Retinal pigment epithelial cell (primary cell): ENCODE results near the gene MTCP1.

ENCODE experiments used
- DNase-seq: peaks from one replicate; pipeline ENCODE4 v3.0.0-alpha.2; 2010; ENCODE audit warnings: low read depth
- H3K4me3 ChIP-seq: 2 replicates; pipeline ENCODE4 v1.5.1; 2011; ENCODE audit warnings: mild to moderate bottlenecking, low read length, control low read depth, moderate library complexity
- TF ChIP-seq, protein P1 (sequence below): conservative IDR thresholded peaks from 2 replicates; pipeline ENCODE4 v1.5.1; 2011; ENCODE audit warnings: low read depth, low read length, control low read depth, inconsistent platforms

MTCP1 gene

GRCh38 chrX:155094468-155095061 is 23.6 kb upstream of the MTCP1 start:
- no peak overlapping the region for H3K4me3 ChIP-seq
- TF ChIP-seq, protein P1, sequence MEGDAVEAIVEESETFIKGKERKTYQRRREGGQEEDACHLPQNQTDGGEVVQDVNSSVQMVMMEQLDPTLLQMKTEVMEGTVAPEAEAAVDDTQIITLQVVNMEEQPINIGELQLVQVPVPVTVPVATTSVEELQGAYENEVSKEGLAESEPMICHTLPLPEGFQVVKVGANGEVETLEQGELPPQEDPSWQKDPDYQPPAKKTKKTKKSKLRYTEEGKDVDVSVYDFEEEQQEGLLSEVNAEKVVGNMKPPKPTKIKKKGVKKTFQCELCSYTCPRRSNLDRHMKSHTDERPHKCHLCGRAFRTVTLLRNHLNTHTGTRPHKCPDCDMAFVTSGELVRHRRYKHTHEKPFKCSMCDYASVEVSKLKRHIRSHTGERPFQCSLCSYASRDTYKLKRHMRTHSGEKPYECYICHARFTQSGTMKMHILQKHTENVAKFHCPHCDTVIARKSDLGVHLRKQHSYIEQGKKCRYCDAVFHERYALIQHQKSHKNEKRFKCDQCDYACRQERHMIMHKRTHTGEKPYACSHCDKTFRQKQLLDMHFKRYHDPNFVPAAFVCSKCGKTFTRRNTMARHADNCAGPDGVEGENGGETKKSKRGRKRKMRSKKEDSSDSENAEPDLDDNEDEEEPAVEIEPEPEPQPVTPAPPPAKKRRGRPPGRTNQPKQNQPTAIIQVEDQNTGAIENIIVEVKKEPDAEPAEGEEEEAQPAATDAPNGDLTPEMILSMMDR = peak; percentile 62
- no peak for DNase-seq

DNA sequence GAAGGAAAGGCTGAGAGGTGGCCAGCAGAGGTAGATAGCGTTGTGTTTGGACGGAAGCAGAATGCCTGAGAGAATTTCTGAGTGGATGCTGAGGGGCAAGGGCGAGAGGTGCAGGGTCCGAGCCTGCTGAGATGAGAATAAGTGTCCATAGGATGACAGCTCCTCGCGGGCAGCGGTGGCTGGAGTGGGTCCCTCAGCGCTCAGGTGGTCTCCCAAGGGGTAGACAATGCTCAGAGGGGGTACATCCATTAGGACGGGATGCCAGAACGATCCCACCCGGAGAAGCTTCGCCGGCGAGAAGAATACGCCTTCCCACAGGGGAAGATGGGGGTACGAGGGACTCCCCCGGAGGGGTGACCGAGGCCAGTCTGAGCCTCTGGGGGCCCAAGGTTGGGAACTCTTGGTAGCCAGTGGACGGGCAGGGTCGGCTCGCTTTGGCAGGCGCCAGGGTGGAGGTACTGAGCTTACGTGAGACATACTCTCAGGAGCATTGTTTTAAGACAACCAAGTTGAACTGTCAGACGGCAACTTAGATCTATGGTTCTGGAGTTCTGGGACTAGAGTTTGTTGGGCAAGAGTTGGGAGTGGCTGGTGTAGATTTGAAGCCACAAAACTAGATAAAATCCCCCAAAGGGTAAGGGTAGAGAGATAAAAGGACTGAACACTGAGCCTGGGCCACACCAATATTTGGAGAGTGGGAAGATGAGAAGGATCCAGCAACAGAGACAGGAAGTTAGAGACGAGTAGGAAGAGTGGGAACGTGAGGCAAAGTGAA is 16.2 kb upstream of the MTCP1 start:
- TF ChIP-seq, protein P1 = no peak
- DNase-seq = no peak
- no peak overlapping the region for H3K4me3 ChIP-seq

- no peak for DNase-seq
- no peak overlapping the region for H3K4me3 ChIP-seq
- TF ChIP-seq, protein P1 = peak; percentile 45
Measured at GRCh38 chrX:155086202-155086840, 15.4 kb upstream of the MTCP1 start.

- TF ChIP-seq, protein P1 = no peak
- DNase-seq = no peak
- peak overlapping the region; percentile 71 for H3K4me3 ChIP-seq
Measured at GRCh38 chrX:155071694-155072280, 851 bp upstream of the MTCP1 start.

GRCh38 chrX:155070663-155070974 is 317 bp downstream of the MTCP1 start:
- H3K4me3 ChIP-seq = peak overlapping the region; percentile 64
- TF ChIP-seq, protein P1 = no peak
- no peak for DNase-seq

DNA sequence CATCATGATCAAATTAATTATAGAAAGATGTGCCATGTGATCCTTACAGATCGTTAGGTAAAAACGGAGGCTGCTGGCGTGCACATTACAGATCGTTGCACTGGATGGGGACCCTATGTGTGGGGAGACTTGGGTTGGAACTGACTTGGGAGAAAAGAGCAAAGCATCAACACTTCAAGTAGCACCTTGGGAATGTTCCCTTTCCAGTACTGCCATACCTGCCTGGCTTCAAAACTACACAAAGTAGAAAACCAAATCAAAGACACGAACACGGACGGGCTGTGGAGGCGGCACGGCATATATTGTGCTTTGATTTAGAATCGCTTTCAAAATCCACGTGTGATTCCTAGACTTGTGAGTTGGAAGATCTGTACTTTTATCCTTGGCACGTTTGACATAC is 898 bp downstream of the MTCP1 start:
- TF ChIP-seq, protein P1 = no peak

More for the DNA sequence above, 898 bp downstream of the MTCP1 start:
- peak overlapping the region; percentile 64 for H3K4me3 ChIP-seq
- DNase-seq = no peak
